GM12875 (cell line): ENCODE measurements around the gene MAP2.
"Not testable (repeated sequence)": the region's sequence is repeated elsewhere in the genome, so short reads cannot be mapped to it uniquely, and the experiment has no call there.

Experiments used
- H3K4me3 ChIP-seq: one replicate; pipeline ENCODE4 v1.5.1; 2011; ENCODE audit warnings: low read depth, low read length, control low read depth
- TF ChIP-seq, protein P1 (sequence below): IDR thresholded peaks from 2 replicates; pipeline ENCODE4 v1.5.1; 2011; ENCODE audit warnings: low read depth, mild to moderate bottlenecking, control low read depth, inconsistent platforms, low read length, moderate library complexity, borderline replicate concordance; ENCODE audit not compliant: insufficient read depth

Gene MAP2

DNA sequence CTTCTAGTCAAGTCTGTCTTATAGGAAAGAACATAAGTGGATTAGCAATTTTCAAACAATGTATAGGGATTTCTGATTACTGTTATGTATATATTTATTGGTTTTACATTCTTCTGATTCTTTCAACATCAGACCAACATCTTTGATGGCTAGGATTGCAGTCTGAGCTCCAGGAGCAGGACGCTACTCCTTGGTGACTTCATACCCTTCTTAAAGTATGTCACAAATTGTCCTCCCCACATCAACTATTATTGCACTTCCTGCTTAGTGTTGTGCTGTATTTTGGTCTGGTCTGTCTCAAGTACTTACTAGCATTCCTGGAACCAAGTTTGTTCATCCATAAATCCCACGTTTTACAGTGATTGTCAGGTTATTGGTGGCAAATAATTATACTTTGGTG is 49.0 kb downstream of the MAP2 start:
- no peak overlapping the region for H3K4me3 ChIP-seq
- TF ChIP-seq, protein P1, sequence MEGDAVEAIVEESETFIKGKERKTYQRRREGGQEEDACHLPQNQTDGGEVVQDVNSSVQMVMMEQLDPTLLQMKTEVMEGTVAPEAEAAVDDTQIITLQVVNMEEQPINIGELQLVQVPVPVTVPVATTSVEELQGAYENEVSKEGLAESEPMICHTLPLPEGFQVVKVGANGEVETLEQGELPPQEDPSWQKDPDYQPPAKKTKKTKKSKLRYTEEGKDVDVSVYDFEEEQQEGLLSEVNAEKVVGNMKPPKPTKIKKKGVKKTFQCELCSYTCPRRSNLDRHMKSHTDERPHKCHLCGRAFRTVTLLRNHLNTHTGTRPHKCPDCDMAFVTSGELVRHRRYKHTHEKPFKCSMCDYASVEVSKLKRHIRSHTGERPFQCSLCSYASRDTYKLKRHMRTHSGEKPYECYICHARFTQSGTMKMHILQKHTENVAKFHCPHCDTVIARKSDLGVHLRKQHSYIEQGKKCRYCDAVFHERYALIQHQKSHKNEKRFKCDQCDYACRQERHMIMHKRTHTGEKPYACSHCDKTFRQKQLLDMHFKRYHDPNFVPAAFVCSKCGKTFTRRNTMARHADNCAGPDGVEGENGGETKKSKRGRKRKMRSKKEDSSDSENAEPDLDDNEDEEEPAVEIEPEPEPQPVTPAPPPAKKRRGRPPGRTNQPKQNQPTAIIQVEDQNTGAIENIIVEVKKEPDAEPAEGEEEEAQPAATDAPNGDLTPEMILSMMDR, result no peak

DNA sequence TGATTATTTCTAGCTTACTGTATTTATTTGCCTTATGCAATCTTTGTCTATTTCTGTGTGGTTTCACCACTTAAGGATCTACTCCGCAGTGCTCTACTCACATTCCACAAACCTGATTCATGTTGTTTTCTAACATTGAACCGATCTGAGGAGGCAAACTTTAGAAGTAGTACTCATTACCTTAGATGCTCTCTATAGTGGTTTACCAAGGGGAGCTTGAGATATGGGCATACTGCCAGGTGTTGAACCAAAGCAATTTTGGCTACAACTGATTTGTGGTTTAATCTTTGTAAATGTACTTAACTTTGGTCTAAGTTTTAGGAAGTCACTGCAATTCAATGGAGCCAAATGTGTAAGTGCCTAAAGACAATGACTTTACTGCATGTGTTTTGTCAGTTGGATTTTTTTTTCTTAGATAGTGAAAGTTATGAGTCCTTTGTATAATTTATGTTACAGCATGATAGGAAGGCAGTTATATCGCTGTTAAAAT is 50.1 kb downstream of the MAP2 start:
- no peak overlapping the region for H3K4me3 ChIP-seq
- TF ChIP-seq, protein P1, result no peak

DNA sequence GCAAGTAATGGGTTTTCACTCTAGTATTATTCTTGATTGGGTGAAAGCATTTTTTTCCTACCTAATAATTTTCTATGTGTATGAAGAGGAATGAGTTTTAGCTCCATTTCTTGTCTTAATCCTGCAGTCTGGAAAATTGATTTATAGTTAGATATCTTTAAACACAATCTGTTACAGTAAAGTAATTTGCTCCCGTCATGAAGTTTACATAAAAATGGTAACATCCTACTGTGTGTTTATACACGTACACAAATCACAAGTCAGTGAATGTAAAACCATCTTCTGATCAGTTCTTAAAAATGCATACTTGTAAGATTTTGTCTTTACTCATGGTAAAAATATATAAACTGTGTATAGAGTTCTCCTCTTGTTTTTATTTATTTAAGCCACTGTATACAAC is 51.1 kb downstream of the MAP2 start:
- TF ChIP-seq, protein P1, result no peak
- H3K4me3 ChIP-seq, result no peak overlapping the region

DNA sequence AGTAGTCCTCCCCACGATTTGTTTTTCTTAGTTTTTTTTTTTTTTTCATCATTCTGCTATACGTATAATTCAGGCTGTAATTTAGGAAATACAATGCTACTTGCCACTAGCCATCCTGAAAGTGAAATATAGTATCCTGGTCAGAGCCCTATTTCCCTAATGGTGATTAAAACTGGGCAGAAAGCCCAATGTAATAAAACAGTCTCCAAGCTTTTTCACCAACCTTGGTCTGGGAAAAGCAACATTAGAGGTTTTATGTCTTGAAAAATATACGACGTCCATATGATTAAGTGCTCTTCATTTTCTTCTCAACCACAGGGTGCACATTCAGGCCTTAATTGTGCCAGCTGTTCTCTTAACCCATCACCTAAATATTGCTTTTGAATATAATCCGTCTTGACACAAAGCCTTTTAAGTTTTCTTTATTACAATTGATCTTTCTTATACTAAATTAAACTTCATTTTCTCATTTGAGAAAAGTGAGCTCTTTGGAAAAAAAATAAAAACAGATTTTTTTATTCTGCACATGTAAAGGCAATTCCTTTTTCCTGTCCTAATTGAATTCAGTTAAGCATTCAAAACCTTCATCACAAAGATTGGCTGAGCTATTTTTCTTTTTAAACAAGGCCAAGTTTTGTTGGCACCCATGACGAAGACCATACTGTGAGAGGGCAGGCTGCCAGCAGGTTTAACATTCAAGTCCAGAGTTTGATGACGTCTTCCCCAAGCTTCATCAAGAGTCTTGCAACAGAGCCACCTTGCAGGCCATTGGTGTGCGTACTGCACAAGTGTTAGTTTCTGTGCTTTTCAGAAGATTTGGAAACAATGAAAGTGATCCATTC is 52.7 kb downstream of the MAP2 start:
- TF ChIP-seq, protein P1, result no peak
- no peak overlapping the region for H3K4me3 ChIP-seq

DNA sequence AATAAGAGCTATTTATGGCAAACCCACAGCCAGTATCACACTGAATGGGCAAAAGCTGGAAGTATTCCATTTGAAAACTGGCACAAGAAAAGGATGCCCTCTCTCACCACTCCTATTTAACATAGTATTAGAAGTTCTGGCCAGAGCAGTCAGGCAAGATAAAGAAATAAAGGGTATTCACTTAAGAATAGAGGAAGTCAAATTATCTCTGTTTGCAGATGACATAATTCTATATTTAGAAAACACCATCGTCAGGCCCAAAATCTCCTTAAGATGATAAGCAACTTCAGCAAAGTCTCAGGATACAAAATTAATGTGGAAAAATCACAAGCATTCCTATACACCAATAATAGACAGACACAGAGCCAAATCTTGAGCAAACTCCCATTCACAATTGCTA is 68.4 kb downstream of the MAP2 start:
- not testable (repeated sequence) for H3K4me3 ChIP-seq

DNA sequence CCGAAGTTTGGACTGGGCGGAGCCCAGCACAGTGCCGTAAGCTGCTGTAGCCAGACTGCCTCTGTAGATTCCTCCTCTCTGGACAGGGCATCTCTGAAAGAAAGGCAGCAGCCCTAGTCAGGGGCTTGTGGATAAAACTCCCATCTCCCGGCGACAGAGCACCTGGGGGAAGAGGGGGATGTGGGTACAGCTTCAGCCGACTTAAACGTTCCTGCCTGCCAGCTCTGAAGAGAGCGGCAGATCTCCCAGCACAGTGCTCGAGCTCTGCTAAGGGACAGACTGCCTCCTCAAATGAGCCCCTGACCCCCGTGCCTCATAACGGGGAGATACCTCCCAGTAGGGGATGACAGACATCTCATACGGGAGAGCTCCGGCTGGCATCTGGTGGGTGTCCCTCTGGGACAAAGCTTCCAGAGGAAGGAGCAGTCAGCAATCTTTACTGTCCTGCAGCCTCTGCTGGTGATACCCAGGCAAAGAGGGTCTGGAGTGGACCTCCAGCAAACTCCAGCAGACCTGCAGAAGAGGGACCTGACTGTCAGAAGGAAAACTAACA is 71.3 kb downstream of the MAP2 start:
- not testable (repeated sequence) for H3K4me3 ChIP-seq

DNA sequence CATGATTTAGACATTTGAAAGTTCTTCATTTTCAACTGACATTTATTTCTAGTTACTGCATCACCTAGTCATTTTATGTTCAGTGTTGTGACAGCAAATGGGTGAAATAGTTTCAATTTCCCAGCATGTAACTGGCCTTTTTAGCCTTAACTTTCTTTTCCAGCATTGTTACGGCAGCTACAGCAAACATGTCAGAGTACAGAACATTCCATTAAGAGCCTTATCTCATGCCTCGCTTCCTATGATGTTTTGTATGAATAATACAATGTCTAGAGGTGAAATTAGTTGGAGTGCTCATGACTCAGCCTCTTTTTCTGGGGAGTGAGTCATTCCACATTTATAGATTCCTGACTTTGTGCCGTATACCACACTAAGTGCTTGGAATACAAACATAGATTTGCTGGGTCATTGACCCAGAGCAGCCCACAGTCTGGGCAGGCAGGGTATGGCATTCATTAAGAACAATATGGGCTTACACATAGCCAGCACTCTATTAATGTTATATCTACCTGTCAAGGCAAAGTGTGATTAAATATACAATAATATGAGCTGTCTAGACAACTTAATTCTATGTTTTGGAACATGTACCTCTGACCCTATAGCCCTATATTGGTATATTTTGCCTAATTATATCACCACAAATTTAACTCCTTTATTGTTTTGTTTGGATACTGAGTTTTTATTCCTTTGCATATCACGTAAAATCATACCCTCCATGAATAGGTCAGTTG is 72.2 kb downstream of the MAP2 start:
- TF ChIP-seq, protein P1, result no peak
- no peak overlapping the region for H3K4me3 ChIP-seq

DNA sequence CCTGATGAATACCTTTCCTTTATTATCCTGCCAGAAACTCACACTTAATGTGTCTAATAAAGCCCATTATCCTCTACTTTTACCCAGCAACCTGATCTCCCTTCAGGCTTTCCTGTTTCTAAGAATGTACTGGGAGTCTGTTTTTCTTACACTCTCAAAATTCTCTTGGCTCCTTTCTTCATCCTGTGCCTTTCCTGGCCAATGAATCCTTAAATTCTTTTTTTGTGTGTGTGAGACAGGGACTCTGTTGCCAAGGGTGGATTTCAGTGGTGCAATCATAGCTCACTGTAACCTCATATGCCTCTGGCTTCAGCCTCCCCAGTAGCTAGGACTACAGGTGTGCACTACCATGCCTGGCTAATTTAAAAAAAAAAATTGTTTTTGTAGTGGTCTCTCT is 72.7 kb downstream of the MAP2 start:
- TF ChIP-seq, protein P1, result no peak
- no peak overlapping the region for H3K4me3 ChIP-seq
